H9 (cell line): ENCODE results near the gene SOX13. TPM values are rescaled to one million over a fixed set of nuclear protein-coding genes. Genes with fewer than 3 reads are reported as not detected.

Experiments
- DNase-seq: peaks from one replicate; pipeline ENCODE4 v3.0.0-alpha.2; 2017
- H2AFZ ChIP-seq: one replicate; pipeline ENCODE4 v1.6.1; 2013; ENCODE audit warnings: mild to moderate bottlenecking, low read length, control low read depth, moderate library complexity
- H2AK5ac ChIP-seq: 2 replicates; pipeline ENCODE4 v1.6.1; 2013; ENCODE audit warnings: low read length, control low read depth, mixed read lengths; ENCODE audit not compliant: insufficient read length
- H2BK120ac ChIP-seq: one replicate; pipeline ENCODE4 v1.6.1; 2013; ENCODE audit warnings: low read depth, mild to moderate bottlenecking, low read length, control low read depth, inconsistent platforms; ENCODE audit not compliant: poor library complexity, severe bottlenecking
- H2BK12ac ChIP-seq: 2 replicates; pipeline ENCODE4 v1.6.1; 2013; ENCODE audit warnings: low read length, control low read depth, mixed read lengths, low read depth; ENCODE audit not compliant: insufficient read length
- H2BK15ac ChIP-seq: 2 replicates; pipeline ENCODE4 v1.6.1; 2013; ENCODE audit warnings: low read depth, low read length, control low read depth
- H2BK20ac ChIP-seq: one replicate; pipeline ENCODE4 v1.6.1; 2013; ENCODE audit warnings: low read depth, mild to moderate bottlenecking, low read length, control low read depth, inconsistent platforms; ENCODE audit not compliant: poor library complexity, severe bottlenecking
- H2BK5ac ChIP-seq: 2 replicates; pipeline ENCODE4 v1.6.1; 2013; ENCODE audit warnings: low read length, control low read depth, mixed read lengths; ENCODE audit not compliant: insufficient read length
- H3K14ac ChIP-seq: 2 replicates; pipeline ENCODE4 v1.6.1; 2013; ENCODE audit warnings: low read length, control low read depth; ENCODE audit not compliant: insufficient read depth
- H3K18ac ChIP-seq: 2 replicates; pipeline ENCODE4 v1.6.1; 2013; ENCODE audit warnings: low read depth, mild to moderate bottlenecking, mixed read lengths, low read length, control low read depth; ENCODE audit not compliant: insufficient read length
- H3K23ac ChIP-seq: 2 replicates; pipeline ENCODE4 v1.6.1; 2013; ENCODE audit warnings: low read length, control low read depth, mixed read lengths, low read depth; ENCODE audit not compliant: insufficient read length
- H3K23me2 ChIP-seq: 2 replicates; pipeline ENCODE4 v1.6.1; 2013; ENCODE audit warnings: low read depth, mild to moderate bottlenecking, mixed read lengths, low read length, control low read depth; ENCODE audit not compliant: insufficient read length, poor library complexity, severe bottlenecking
- H3K27ac ChIP-seq: 2 replicates; pipeline ENCODE4 v1.5.1; 2013; ENCODE audit warnings: low read length, control low read depth, mixed read lengths, low read depth; ENCODE audit not compliant: insufficient read length
- H3K27me3 ChIP-seq: 2 replicates; pipeline ENCODE4 v1.6.1; 2013; ENCODE audit warnings: low read length, control low read depth, inconsistent platforms; ENCODE audit not compliant: insufficient read depth
- H3K4ac ChIP-seq: 2 replicates; pipeline ENCODE4 v1.6.1; 2013; ENCODE audit warnings: low read depth, mild to moderate bottlenecking, control low read depth, inconsistent platforms, low read length, moderate library complexity
- H3K4me1 ChIP-seq: 2 replicates; pipeline ENCODE4 v1.6.1; 2013; ENCODE audit warnings: low read length, control low read depth, inconsistent platforms; ENCODE audit not compliant: insufficient read depth
- H3K4me2 ChIP-seq: 2 replicates; pipeline ENCODE4 v1.6.1; 2013; ENCODE audit warnings: low read length, control low read depth, mixed read lengths; ENCODE audit not compliant: insufficient read length, insufficient read depth
- H3K56ac ChIP-seq: 2 replicates; pipeline ENCODE4 v1.6.1; 2013; ENCODE audit warnings: low read depth, mild to moderate bottlenecking, mixed read lengths, low read length, control low read depth; ENCODE audit not compliant: insufficient read length
- H3K79me1 ChIP-seq: 2 replicates; pipeline ENCODE4 v1.6.1; 2013; ENCODE audit warnings: low read depth, mild to moderate bottlenecking, moderate library complexity, low read length, control low read depth, inconsistent platforms; ENCODE audit not compliant: insufficient read depth, poor library complexity, severe bottlenecking
- H3K79me2 ChIP-seq: 2 replicates; pipeline ENCODE4 v1.6.1; 2013; ENCODE audit warnings: low read length, control low read depth, inconsistent platforms; ENCODE audit not compliant: insufficient read depth
- H3K9ac ChIP-seq: 2 replicates; pipeline ENCODE4 v1.6.1; 2013; ENCODE audit warnings: low read length, control low read depth, mixed read lengths; ENCODE audit not compliant: insufficient read length; ENCODE audit errors: extremely low read depth
- H3K9me3 ChIP-seq: one replicate; pipeline ENCODE4 v1.6.1; 2013; ENCODE audit warnings: low read depth, low read length, inconsistent platforms; ENCODE audit not compliant: control insufficient read depth
- H3T11ph ChIP-seq: one replicate; pipeline ENCODE4 v1.6.1; 2013; ENCODE audit warnings: mild to moderate bottlenecking, low read length, control low read depth, inconsistent platforms
- H4K20me1 ChIP-seq: one replicate; pipeline ENCODE4 v1.6.1; 2013; ENCODE audit not compliant: control insufficient read depth, insufficient read length, insufficient read depth
- H4K5ac ChIP-seq: 2 replicates; pipeline ENCODE4 v1.6.1; 2013; ENCODE audit warnings: low read depth, mild to moderate bottlenecking, mixed read lengths, low read length, control low read depth; ENCODE audit not compliant: insufficient read length
- H4K8ac ChIP-seq: replicated peaks from 2 replicates; pipeline ENCODE4 v1.6.1; 2013; ENCODE audit warnings: low read length, control low read depth, mixed read lengths, low read depth; ENCODE audit not compliant: insufficient read length
- H4K91ac ChIP-seq: 2 replicates; pipeline ENCODE4 v1.6.1; 2013; ENCODE audit warnings: low read depth, mild to moderate bottlenecking, moderate library complexity, mixed read lengths, low read length, control low read depth; ENCODE audit not compliant: insufficient read length
- H3K27ac Mint-ChIP-seq, 3 experiments: 2 replicates in 2 of 3; 3 replicates in 1 of 3; pipeline ENCODE4 v1.8.0; 2020 to 2021; ENCODE audit warnings: mixed read lengths in 3 of 3, mild to moderate bottlenecking in 1 of 3, moderate library complexity in 1 of 3
- H3K27me3 Mint-ChIP-seq: 2 replicates; pipeline ENCODE4 v1.8.0; 2021; ENCODE audit warnings: low read depth, mild to moderate bottlenecking, moderate library complexity, mixed read lengths
- H3K36me3 Mint-ChIP-seq, 3 experiments: 2 replicates in 2 of 3; 3 replicates in 1 of 3; pipeline ENCODE4 v1.8.0; 2020 to 2021; ENCODE audit warnings: low read depth in 3 of 3, mixed read lengths in 3 of 3; ENCODE audit not compliant: insufficient read depth in 1 of 3
- H3K4me1 Mint-ChIP-seq, 2 experiments: 2 replicates each; pipeline ENCODE4 v1.8.0; 2020; ENCODE audit warnings: mixed read lengths in 2 of 2
- H3K4me3 Mint-ChIP-seq, 2 experiments: 2 replicates in 1 of 2; 3 replicates in 1 of 2; pipeline ENCODE4 v1.8.0; 2020 to 2021; ENCODE audit warnings: mild to moderate bottlenecking in 2 of 2, mixed read lengths in 2 of 2, moderate library complexity in 1 of 2
- H3K9me3 Mint-ChIP-seq, 2 experiments: 2 replicates in 1 of 2; 3 replicates in 1 of 2; pipeline ENCODE4 v1.8.0; 2020; ENCODE audit warnings: mild to moderate bottlenecking in 2 of 2, mixed read lengths in 2 of 2, moderate library complexity in 1 of 2
- WGBS: extraction: QIAGEN DNeasy Blood & Tissue Kit; methylation state at CpG from one replicate; pipeline ENCODE4 v1.1.7; 2013; ENCODE audit warnings: missing lambda C conversion rate, low lambda C conversion rate, mixed read lengths; ENCODE audit not compliant: insufficient read length; ENCODE audit errors: extremely low coverage; 5-methylcytosine and 5-hydroxymethylcytosine counted together
- total RNA-seq: library from RNA; stranded (reverse); gene quantifications from 2 replicates; pipeline ENCODE4 v1.2.1, GENCODE V29; 2021
- TF ChIP-seq, protein P1 (sequence below): fragments of 200-600 bp; sonication (generic); conservative IDR thresholded peaks from 3 replicates; pipeline ENCODE4 v1.8.0; 2021; ENCODE audit warnings: antibody characterized with exemption, mild to moderate bottlenecking

SOX13 gene
- total RNA-seq, 1 experiment from 2014 or later = 120 TPM

DNA sequence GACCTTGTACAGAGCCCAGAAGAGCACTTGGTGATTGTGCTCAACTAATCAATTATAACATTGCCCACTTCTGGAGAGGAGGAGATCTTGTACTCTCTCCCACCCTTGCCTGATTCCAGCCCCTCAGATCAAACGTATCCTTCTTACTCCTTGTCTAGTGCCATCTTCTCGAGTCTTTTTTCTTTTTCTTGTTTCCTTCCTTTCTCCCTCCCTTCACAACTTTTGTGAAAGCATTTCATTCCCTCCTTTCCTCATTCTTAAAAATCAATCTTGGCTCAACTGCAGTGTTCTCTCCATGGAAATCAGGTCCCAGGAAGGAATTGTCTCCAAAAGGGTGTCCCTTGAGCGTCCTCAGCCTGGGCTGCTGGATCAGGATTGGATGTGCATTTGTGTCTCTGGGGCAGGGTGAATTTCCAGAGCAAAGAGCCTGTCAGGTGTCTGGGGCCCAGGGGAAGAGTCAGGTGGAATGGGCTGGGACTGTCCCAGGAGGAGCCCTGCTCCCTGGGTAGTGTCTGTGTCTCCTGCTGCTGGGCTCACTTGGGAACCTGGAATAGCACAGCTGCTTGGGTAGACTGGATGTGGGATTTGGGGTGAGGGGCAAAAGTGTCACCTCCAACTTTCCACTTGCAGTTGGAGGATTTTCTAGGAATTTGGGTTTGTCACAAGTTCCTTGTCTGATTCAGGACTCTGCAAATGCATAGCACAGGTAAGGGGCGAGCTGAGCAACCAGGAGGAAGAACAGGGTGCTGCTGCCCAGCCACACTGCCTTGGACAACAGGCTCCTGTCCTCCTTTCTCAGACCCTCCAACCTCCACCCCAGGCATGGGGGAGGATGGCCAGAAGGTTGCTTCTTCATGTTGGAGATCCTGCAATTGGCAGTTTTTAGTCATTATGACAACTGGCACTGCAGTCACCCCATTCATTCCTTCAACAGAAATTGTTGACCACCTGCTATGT, 3.3 kb downstream of the SOX13 start:
- Histone ChIP-seq H3K18ac (no peak overlapping the region), H3T11ph (no peak overlapping the region), H3K79me1 (no peaks in the 10 kb centered on the region), H3K9me3 (no peaks in the 10 kb centered on the region), H3K56ac (no peak overlapping the region), H2BK15ac (no peak overlapping the region), H3K27ac (no peak overlapping the region), H3K4me2 (peak overlapping the region; percentile 82), H2BK12ac (no peak overlapping the region), H3K4ac (no peak overlapping the region), H2BK5ac (no peak overlapping the region), H3K27me3 (no peaks in the 10 kb centered on the region), H2AFZ (no peak overlapping the region), H4K5ac (no peak overlapping the region), H3K79me2 (peaks cover 37% of the 10 kb centered on the region; the same call in 1 of the 2 replicates), H4K20me1 (no peaks in the 10 kb centered on the region), H4K8ac (no peak overlapping the region), H4K91ac (no peak overlapping the region), H2BK120ac (no peak overlapping the region), H3K23me2 (peaks cover 18% of the 10 kb centered on the region), H2BK20ac (no peak overlapping the region), H3K14ac (no peak overlapping the region), H3K23ac (no peak overlapping the region), H3K4me1 (peaks cover 14% of the 10 kb centered on the region; the same call in 1 of the 2 replicates), H3K9ac (no peak overlapping the region), H2AK5ac (no peak overlapping the region)
- no CpG with 5 or more reads among the region's 4 CpGs for WGBS
- DNase-seq = no peak
- Mint-ChIP-seq H3K27me3 (peaks cover 5% of the 10 kb centered on the region), H3K36me3 (peaks cover 6 to 15% (median 12%) of the 10 kb centered on the region in 3 experiments), H3K9me3 (no peaks in the 10 kb centered on the region), H3K27ac (peak overlapping the region in 2 of 3 experiments; percentile 98 to 100; a peak in 5 of 7 replicates), H3K4me3 (peak overlapping the region; percentile 96 to 98), H3K4me1 (peaks cover 53 to 62% of the 10 kb centered on the region in 2 experiments)
- TF ChIP-seq, protein P1, sequence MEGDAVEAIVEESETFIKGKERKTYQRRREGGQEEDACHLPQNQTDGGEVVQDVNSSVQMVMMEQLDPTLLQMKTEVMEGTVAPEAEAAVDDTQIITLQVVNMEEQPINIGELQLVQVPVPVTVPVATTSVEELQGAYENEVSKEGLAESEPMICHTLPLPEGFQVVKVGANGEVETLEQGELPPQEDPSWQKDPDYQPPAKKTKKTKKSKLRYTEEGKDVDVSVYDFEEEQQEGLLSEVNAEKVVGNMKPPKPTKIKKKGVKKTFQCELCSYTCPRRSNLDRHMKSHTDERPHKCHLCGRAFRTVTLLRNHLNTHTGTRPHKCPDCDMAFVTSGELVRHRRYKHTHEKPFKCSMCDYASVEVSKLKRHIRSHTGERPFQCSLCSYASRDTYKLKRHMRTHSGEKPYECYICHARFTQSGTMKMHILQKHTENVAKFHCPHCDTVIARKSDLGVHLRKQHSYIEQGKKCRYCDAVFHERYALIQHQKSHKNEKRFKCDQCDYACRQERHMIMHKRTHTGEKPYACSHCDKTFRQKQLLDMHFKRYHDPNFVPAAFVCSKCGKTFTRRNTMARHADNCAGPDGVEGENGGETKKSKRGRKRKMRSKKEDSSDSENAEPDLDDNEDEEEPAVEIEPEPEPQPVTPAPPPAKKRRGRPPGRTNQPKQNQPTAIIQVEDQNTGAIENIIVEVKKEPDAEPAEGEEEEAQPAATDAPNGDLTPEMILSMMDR = no peak
